Stomach smooth muscle (tissue), 2 donors: Measurements from ENCODE around the gene RNF150.

Experiments
- H3K27ac ChIP-seq: one replicate; pipeline ENCODE4 v1.7.0; 2013; ENCODE audit warnings: mild to moderate bottlenecking, low read length, inconsistent platforms
- H3K27me3 ChIP-seq, 2 donors: one replicate each; pipeline ENCODE4 v1.7.0; 2013; ENCODE audit warnings: low read length in 2 of 2; ENCODE audit not compliant: insufficient read depth in 2 of 2, control insufficient read depth in 1 of 2
- H3K36me3 ChIP-seq, 2 donors: one replicate each; pipeline ENCODE4 v1.7.0; 2013; ENCODE audit warnings: low read length in 2 of 2; ENCODE audit not compliant: control insufficient read depth in 2 of 2, insufficient read depth in 2 of 2
- H3K4me1 ChIP-seq: one replicate; pipeline ENCODE4 v1.7.0; 2013; ENCODE audit warnings: low read length; ENCODE audit not compliant: control insufficient read depth, insufficient read depth
- H3K4me3 ChIP-seq, 2 donors: one replicate each; pipeline ENCODE4 v1.7.0; 2013; ENCODE audit warnings: low read length in 2 of 2
- H3K9ac ChIP-seq, 2 donors: one replicate each; pipeline ENCODE4 v1.7.0; 2013; ENCODE audit warnings: low read length in 2 of 2, mild to moderate bottlenecking in 1 of 2
- H3K9me3 ChIP-seq, 2 donors: one replicate each; pipeline ENCODE4 v1.7.0; 2013; ENCODE audit warnings: low read length in 2 of 2; ENCODE audit not compliant: control insufficient read depth in 2 of 2
- donor health status: healthy.
- donor health status: Pancreatic carcinoma.

The RNF150 gene

DNA sequence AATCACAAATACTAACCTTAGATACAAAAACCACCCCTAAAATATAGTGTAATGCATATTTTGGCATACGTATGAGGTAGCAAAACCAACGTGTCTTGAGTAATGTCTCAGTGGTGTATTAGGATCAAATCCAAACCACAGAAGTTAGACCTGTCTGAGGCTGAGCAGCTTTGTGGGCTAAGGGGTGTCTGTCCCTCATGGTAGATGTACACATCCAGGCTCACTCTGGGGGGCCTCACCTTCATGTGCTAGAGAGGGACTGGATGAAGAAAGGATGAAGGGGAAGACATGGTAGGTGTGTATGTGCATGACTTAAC lies 189.1 kb downstream of the RNF150 start:
- Histone ChIP-seq H3K9ac (no peak overlapping the region), H3K36me3 (no peaks in the 10 kb centered on the region), H3K4me1 (peaks cover 11% of the 10 kb centered on the region), H3K27ac (peak overlapping the region; percentile 25), H3K4me3 (no peak overlapping the region), H3K27me3 (no peaks in the 10 kb centered on the region), H3K9me3 (no peaks in the 10 kb centered on the region)

GRCh38 chr4:140943486-140944198 lies 189.6 kb downstream of the RNF150 start:
- H3K9ac ChIP-seq, result no peak overlapping the region
- no peak overlapping the region for H3K27ac ChIP-seq
- no peak overlapping the region for H3K4me3 ChIP-seq
- no peaks in the 10 kb centered on the region for H3K36me3 ChIP-seq
- no peaks in the 10 kb centered on the region for H3K9me3 ChIP-seq
- H3K27me3 ChIP-seq, result no peaks in the 10 kb centered on the region
- H3K4me1 ChIP-seq, result peaks cover 15% of the 10 kb centered on the region

- peaks cover 16% of the 10 kb centered on the region for H3K4me1 ChIP-seq
- no peak overlapping the region for H3K4me3 ChIP-seq
- no peak overlapping the region for H3K27ac ChIP-seq
- no peaks in the 10 kb centered on the region for H3K9me3 ChIP-seq
- H3K9ac ChIP-seq, result no peak overlapping the region
- no peaks in the 10 kb centered on the region for H3K27me3 ChIP-seq
- no peaks in the 10 kb centered on the region for H3K36me3 ChIP-seq
Measured at GRCh38 chr4:140940589-140940988, 192.7 kb downstream of the RNF150 start.

DNA sequence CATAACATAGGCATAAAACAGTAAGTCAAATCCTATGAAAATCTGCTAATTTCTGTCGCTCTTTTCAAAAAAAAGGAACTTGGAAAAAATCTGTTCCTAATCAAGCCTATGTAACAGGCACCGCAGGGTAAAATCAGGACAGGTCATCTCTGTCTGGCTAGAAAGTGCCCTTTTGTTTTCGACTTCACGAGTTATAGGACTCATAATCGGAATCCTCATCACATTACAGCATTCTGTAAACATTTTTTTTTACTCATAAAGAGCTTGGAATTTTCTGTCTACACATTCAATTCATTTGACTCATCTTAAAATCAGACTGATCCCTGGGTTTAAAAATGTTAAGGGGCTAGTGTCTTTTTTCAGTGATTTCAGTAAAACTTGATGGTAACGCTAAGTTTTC lies 195.4 kb downstream of the RNF150 start:
- H3K4me3 ChIP-seq, result peak overlapping the region in 1 of 2 donors; percentile 9
- H3K4me1 ChIP-seq, result peaks cover 15% of the 10 kb centered on the region
- H3K27me3 ChIP-seq, result no peaks in the 10 kb centered on the region
- H3K9me3 ChIP-seq, result no peaks in the 10 kb centered on the region
- H3K9ac ChIP-seq, result no peak overlapping the region
- no peaks in the 10 kb centered on the region for H3K36me3 ChIP-seq
- H3K27ac ChIP-seq, result no peak overlapping the region

GRCh38 chr4:140935254-140935653 lies 198.0 kb downstream of the RNF150 start:
- H3K9ac ChIP-seq, result no peak overlapping the region
- no peak overlapping the region for H3K27ac ChIP-seq
- no peaks in the 10 kb centered on the region for H3K27me3 ChIP-seq
- no peaks in the 10 kb centered on the region for H3K36me3 ChIP-seq
- peak overlapping the region in 1 of 2 donors; percentile 3 for H3K4me3 ChIP-seq
- H3K4me1 ChIP-seq, result peaks cover 21% of the 10 kb centered on the region
- H3K9me3 ChIP-seq, result no peaks in the 10 kb centered on the region

GRCh38 chr4:140932501-140933045 lies 200.7 kb downstream of the RNF150 start:
- Histone ChIP-seq H3K9ac (no peak overlapping the region), H3K9me3 (no peaks in the 10 kb centered on the region), H3K36me3 (no peaks in the 10 kb centered on the region), H3K4me1 (peaks cover 17% of the 10 kb centered on the region), H3K27me3 (no peaks in the 10 kb centered on the region), H3K4me3 (no peak overlapping the region), H3K27ac (no peak overlapping the region)

DNA sequence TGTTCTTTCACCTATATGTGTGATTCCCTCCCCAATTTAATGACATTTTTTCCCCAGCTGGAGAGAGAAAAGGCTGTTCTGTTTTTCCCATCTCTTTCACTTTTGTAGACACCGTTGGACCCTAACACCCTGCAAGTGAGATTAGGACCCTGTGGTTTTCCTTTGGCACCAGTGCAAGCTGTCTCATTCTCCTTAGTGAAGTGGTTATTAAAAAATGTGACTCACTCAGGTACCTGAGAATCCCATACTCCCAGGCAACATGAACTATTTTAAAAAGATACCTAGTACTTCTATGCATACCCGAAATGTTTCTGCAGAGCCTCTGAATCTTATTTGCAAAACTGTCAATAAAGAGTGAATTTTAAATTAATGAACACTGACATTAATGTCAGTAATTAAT lies 201.4 kb downstream of the RNF150 start:
- H3K4me1 ChIP-seq, result peaks cover 17% of the 10 kb centered on the region
- H3K9me3 ChIP-seq, result no peaks in the 10 kb centered on the region
- no peaks in the 10 kb centered on the region for H3K27me3 ChIP-seq
- no peak overlapping the region for H3K27ac ChIP-seq
- no peak overlapping the region for H3K9ac ChIP-seq
- no peak overlapping the region for H3K4me3 ChIP-seq
- H3K36me3 ChIP-seq, result no peaks in the 10 kb centered on the region

DNA sequence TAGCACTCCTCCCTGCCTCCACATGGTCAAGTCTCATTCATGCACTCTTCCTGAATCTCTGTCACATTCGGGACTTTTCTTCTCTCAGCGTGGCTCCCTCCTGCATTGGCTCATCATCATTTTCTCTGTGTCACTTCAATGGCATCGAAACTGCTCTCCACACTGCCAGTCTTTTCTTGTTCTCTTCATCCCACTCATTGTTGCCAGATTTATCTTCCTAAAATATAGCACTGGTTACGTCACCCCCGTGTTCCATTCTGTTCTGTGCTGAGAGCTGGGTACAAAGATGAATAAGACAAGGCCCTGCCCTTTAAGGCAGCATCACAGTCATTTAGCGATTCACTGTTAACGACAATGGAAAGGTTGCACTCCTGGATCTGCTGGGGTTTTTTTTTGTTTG lies 202.7 kb downstream of the RNF150 start:
- no peaks in the 10 kb centered on the region for H3K27me3 ChIP-seq

DNA sequence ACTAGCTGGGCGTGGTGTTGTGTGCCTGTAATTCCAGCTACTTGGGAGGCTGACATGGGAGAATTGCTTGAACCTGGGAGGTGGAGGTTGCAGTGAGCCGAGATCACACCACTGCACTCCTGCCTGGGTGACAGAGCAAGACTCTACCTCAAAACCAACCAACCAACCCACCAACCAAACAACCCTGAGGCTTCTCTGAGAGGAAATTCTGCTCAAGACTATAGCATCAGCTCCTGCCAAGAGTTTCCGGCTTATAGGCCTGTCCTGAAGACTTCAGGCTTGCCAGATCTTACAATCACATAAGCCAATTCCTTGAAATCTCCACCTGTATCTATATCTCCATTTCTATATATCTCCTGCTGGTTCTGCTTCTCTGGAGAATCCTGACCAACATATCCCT lies 203.3 kb downstream of the RNF150 start:
- peaks cover 0 to 1% of the 10 kb centered on the region in 2 donors for H3K36me3 ChIP-seq
- H3K4me1 ChIP-seq, result peaks cover 23% of the 10 kb centered on the region
- no peak overlapping the region for H3K27ac ChIP-seq
- no peaks in the 10 kb centered on the region for H3K9me3 ChIP-seq
- H3K4me3 ChIP-seq, result no peak overlapping the region
- no peak overlapping the region for H3K9ac ChIP-seq
- H3K27me3 ChIP-seq, result no peaks in the 10 kb centered on the region

More for the DNA sequence above, 202.7 kb downstream of the RNF150 start:
- H3K9me3 ChIP-seq, result no peaks in the 10 kb centered on the region
- peaks cover 19% of the 10 kb centered on the region for H3K4me1 ChIP-seq
- no peak overlapping the region for H3K27ac ChIP-seq
- H3K36me3 ChIP-seq, result no peaks in the 10 kb centered on the region
- no peak overlapping the region for H3K9ac ChIP-seq
- H3K4me3 ChIP-seq, result no peak overlapping the region

- H3K9ac ChIP-seq, result no peak overlapping the region
- no peak overlapping the region for H3K4me3 ChIP-seq
Measured at GRCh38 chr4:140928880-140929279, 204.4 kb downstream of the RNF150 start.

GRCh38 chr4:140926672-140927071 lies 206.6 kb downstream of the RNF150 start:
- H3K36me3 ChIP-seq, result peaks cover 0 to 3% of the 10 kb centered on the region in 2 donors
- no peak overlapping the region for H3K4me3 ChIP-seq
- H3K9me3 ChIP-seq, result no peaks in the 10 kb centered on the region
- H3K27me3 ChIP-seq, result no peaks in the 10 kb centered on the region
- H3K9ac ChIP-seq, result no peak overlapping the region
- H3K27ac ChIP-seq, result no peak overlapping the region
- H3K4me1 ChIP-seq, result peaks cover 18% of the 10 kb centered on the region

More at GRCh38 chr4:140928880-140929279, 204.4 kb downstream of the RNF150 start:
- H3K9me3 ChIP-seq, result no peaks in the 10 kb centered on the region
- H3K36me3 ChIP-seq, result peaks cover 0 to 3% of the 10 kb centered on the region in 2 donors
- no peak overlapping the region for H3K27ac ChIP-seq
- H3K4me1 ChIP-seq, result peaks cover 18% of the 10 kb centered on the region
- H3K27me3 ChIP-seq, result no peaks in the 10 kb centered on the region
